ENCODE data around the gene PPM1K. TPM values are rescaled to one million over a fixed set of nuclear protein-coding genes. Genes with fewer than 3 reads are reported as not detected.

Gene PPM1K
- total and polyA plus RNA-seq, 9 of the 15 experiments (the other 6 are each of a cell fraction or from before 2014, with no cell fraction given) = 8.2 to 18.0 (median 10.5) TPM

DNA sequence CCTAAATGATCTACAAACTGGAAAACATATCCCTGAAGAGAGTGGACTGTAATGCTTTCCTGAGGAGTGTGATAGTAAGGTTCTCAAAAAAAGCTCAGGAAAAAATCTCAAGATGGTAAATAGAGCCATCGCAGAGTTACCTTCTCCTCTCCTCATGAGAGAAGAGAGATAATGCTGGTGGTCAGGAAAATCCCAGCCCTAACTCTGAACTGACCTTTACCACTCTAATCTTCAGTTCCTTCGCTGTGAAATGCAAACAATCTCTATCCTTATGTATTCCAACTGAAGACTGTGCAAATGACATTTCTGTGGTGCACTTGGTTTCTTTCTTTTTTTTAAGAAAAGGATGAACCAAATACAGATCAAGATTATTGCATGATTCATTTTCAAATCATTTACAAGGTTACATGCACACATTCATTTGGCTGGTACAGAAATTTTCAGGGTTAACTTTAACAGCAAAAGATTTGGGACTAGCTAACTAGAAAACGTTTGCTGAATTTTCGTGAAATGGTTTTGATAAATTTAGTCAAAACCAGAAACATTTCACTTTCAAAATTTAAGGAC, 8.3 kb downstream of the PPM1K start:
- no TSS peak for BruUV-seq (replicated peaks)
- Histone ChIP-seq H3K79me2 (ENCODE audit: control insufficient read depth, insufficient read depth, low read length) (peaks cover 9% of the 10 kb centered on the region; the same call in 2 of the 3 replicates), H4K20me1 (replicated peaks; ENCODE audit: control insufficient read depth, insufficient read depth, low read length) (no peaks in the 10 kb centered on the region), H3K4me2 (ENCODE audit: insufficient read depth, low read length) (no peak overlapping the region), H3K27ac (ENCODE audit: extremely low read depth, low read depth, low read length) (no peak overlapping the region), H3K36me3 (ENCODE audit: control insufficient read depth, insufficient read depth, low read length) (peaks cover 3% of the 10 kb centered on the region; the same call in 1 of the 3 replicates), H3K9me3 (replicated peaks; ENCODE audit: control insufficient read depth, insufficient read depth, low read depth, low read length) (no peaks in the 10 kb centered on the region), H3K4me1 (replicated peaks in 1 of 2; ENCODE audit: control insufficient read depth in 2 of 2, insufficient read depth in 2 of 2, low read length in 2 of 2) (no peaks in the 10 kb centered on the region), H3K4me3 (no peak overlapping the region), H3K9me1 (ENCODE audit: control insufficient read depth, insufficient read depth, low read length) (no peaks in the 10 kb centered on the region), H2AFZ (ENCODE audit: low read depth, low read length) (no peak overlapping the region), H3K9ac (ENCODE audit: insufficient read depth in 1 of 2, low read depth in 2 of 2, low read length in 2 of 2) (no peak overlapping the region), H3K27me3 (ENCODE audit: control insufficient read depth in 2 of 2, insufficient read depth in 2 of 2, low read length in 2 of 2) (no peaks in the 10 kb centered on the region)
- DNase-seq (ENCODE audit: extremely low read depth in 1 of 4, low spot score in 3 of 4) = no peak
- no peak for ATAC-seq
- 19% methylated on average over 4 of the region's 4 CpGs for WGBS (ENCODE audit: insufficient coverage, low coverage, missing lambda C conversion rate)
- POLR2A ChIA-PET = no interaction called here
- in situ Hi-C loops (cut with MboI) = no loop called here
- no peak for FAIRE-seq
- TF ChIP-seq NR1H2 (CRISPR knock-in tag; IDR thresholded peaks at IDR 0.05) (no peak), NR4A1 (CRISPR knock-in tag; IDR thresholded peaks at IDR 0.05) (no peak), NR4A1 (tag; IDR thresholded peaks at IDR 0.05) (no peak), RBM34 (IDR thresholded peaks at IDR 0.05; ENCODE audit: borderline replicate concordance, insufficient read depth, low read length) (no peak), TARDBP (IDR thresholded peaks at IDR 0.05) (no peak), TCF3 (CRISPR knock-in tag; IDR thresholded peaks at IDR 0.05) (no peak), NCOA6 (IDR thresholded peaks at IDR 0.05) (no peak)
- CTCF ChIA-PET (ENCODE audit: low intra/inter-chr PET ratio) = interaction anchor here (0.6 kb wide), 1 partner anchor 243 kb away, joined by 6 read pairs; no protein-coding TSS in a partner anchor
- intact Hi-C loops (cut with micrococcal nuclease) = no loop called here

DNA sequence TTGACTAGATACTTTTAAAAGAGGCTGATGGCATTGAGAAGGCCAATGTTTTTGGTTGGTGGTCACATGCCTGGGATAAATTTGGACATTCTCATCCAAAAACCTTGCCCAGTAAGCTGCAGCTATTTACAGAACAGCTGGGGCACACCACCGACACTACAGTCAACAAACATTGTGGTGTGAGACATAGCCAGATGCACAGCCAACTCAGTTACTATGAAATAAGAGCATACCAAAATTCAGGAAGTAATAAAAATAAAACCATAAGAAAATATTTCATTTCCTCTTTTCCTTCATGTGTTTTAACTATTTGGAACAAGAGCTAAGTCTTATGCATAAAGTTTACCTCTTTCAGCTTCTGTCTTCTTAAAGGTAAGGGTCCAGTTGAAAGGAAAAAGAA, 8.8 kb downstream of the PPM1K start:
- Histone ChIP-seq H3K9me1 (ENCODE audit: control insufficient read depth, insufficient read depth, low read length) (no peaks in the 10 kb centered on the region), H3K79me2 (ENCODE audit: control insufficient read depth, insufficient read depth, low read length) (peaks cover 6% of the 10 kb centered on the region; the same call in 2 of the 3 replicates), H3K36me3 (ENCODE audit: control insufficient read depth, insufficient read depth, low read length) (peaks cover 3% of the 10 kb centered on the region; the same call in 1 of the 3 replicates), H3K27ac (ENCODE audit: extremely low read depth, low read depth, low read length) (no peak overlapping the region), H3K4me1 (replicated peaks in 1 of 2; ENCODE audit: control insufficient read depth in 2 of 2, insufficient read depth in 2 of 2, low read length in 2 of 2) (no peaks in the 10 kb centered on the region), H4K20me1 (replicated peaks; ENCODE audit: control insufficient read depth, insufficient read depth, low read length) (no peaks in the 10 kb centered on the region), H3K27me3 (ENCODE audit: control insufficient read depth in 2 of 2, insufficient read depth in 2 of 2, low read length in 2 of 2) (no peaks in the 10 kb centered on the region), H3K4me2 (ENCODE audit: insufficient read depth, low read length) (no peak overlapping the region), H3K9ac (ENCODE audit: insufficient read depth in 1 of 2, low read depth in 2 of 2, low read length in 2 of 2) (no peak overlapping the region), H3K9me3 (replicated peaks; ENCODE audit: control insufficient read depth, insufficient read depth, low read depth, low read length) (no peaks in the 10 kb centered on the region), H3K4me3 (no peak overlapping the region), H2AFZ (ENCODE audit: low read depth, low read length) (no peak overlapping the region)
- no TSS peak for BruUV-seq (replicated peaks)
- TF ChIP-seq COPS2 (conservative IDR thresholded peaks at IDR 0.05) (no peak), KDM5B (IDR thresholded peaks at IDR 0.05; ENCODE audit: insufficient replicate concordance, low read depth, low read length) (no peak), ZNF212 (CRISPR knock-in tag; IDR thresholded peaks at IDR 0.05) (no peak)
- TF ChIP-seq, protein P1, sequence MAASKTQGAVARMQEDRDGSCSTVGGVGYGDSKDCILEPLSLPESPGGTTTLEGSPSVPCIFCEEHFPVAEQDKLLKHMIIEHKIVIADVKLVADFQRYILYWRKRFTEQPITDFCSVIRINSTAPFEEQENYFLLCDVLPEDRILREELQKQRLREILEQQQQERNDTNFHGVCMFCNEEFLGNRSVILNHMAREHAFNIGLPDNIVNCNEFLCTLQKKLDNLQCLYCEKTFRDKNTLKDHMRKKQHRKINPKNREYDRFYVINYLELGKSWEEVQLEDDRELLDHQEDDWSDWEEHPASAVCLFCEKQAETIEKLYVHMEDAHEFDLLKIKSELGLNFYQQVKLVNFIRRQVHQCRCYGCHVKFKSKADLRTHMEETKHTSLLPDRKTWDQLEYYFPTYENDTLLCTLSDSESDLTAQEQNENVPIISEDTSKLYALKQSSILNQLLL (CRISPR knock-in tag; IDR thresholded peaks at IDR 0.05; ENCODE audit: borderline replicate concordance) = no peak
- CTCF ChIA-PET (ENCODE audit: low intra/inter-chr PET ratio) = no interaction called here
- POLR2A ChIA-PET = no interaction called here
- in situ Hi-C loops (cut with MboI) = no loop called here
- FAIRE-seq (no peak), DNase-seq (ENCODE audit: extremely low read depth in 1 of 4, low spot score in 3 of 4) (no peak), ATAC-seq (no peak)
- 93% methylated on average over 1 of the region's 1 CpG for WGBS (ENCODE audit: insufficient coverage, low coverage, missing lambda C conversion rate)
- intact Hi-C loops (cut with micrococcal nuclease) = no loop called here
